GM19324 (cell line): ENCODE data around the gene ESRRB.

ENCODE experiments used
- ATAC-seq: cut with Tn5 transposase; IDR thresholded peaks from one replicate; pipeline ENCODE4 v1.9.1; 2021; ENCODE audit warnings: mild to moderate bottlenecking, moderate library complexity; ENCODE audit not compliant: unreplicated experiment, low FRiP score

ESRRB gene

GRCh38 chr14:76351941-76352340 is 24.0 kb upstream of the ESRRB start:
- no peak for ATAC-seq

- ATAC-seq = no peak
Observed at GRCh38 chr14:76352639-76353281, 23.2 kb upstream of the ESRRB start.

GRCh38 chr14:76354310-76354709 is 21.6 kb upstream of the ESRRB start:
- no peak for ATAC-seq

GRCh38 chr14:76355771-76356170 is 20.2 kb upstream of the ESRRB start:
- ATAC-seq = no peak

GRCh38 chr14:76371066-76371465 is 4.9 kb upstream of the ESRRB start:
- no peak for ATAC-seq

GRCh38 chr14:76373456-76373855 is 2.5 kb upstream of the ESRRB start:
- ATAC-seq = no peak

- ATAC-seq = no peak
Observed at GRCh38 chr14:76375484-76375883, 453 bp upstream of the ESRRB start.

DNA sequence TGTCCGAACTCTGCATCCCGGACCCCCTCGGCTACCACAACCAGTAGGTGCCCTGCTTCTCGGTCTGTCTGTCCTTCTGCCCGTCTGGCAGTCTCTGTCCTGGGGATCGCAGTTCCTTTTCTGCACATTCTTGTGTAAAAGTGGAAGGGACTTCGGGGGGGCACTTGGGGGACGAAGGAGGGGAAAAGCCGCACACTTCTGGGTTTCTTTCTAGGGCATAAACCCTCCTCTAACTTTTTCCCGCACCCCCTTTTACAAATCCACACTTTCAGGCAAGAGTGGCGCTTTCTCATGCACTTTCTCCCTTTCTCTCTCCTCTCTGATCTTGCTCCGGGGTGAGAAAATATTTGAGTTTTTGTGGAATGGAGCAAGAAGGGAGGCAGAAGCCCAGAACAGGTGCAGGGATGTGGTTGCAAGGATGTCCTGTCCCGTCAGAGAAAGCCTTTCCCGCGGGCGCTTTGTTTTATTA is 506 bp downstream of the ESRRB start:
- no peak for ATAC-seq

DNA sequence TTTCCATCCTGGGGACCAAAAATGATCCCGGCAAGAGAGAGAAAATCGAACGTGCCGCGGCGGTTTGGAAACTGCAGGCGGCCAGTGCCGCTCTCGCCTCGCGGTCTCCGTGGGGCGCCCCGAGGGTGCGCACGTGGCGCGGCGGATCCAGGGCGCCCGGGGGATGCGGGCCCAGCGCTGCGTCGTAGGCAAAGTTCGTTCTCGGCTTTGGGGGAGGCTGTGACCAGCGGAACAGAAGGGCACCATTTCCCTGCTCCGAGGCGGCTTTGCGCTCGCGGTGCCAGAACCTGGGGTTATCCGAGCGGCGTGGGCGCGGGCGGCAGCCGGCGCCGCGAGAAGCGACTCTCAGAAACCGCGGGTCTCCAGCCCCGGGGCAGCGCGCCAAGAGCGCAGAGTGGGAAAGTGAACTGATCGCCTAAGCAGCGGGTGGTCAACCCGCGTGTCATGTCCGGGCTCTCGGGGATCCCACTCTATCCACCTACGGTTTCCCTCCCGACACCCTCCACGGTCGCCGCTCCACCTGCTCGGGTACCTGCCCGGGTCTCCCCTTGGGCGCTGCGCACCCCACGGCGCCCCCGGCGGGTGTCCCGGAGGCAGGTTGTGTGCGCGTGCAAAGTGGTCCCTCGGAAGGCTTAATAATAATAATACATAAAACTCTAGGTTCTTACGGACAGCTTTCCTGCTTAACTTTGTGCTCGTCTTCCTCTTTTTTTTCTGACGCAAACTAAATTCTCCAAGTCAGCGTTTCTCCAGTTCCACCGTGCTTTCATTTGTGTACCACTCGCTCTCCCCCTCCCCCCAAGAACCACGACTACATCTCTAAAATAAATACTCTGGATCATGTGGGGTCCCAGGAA is 1.2 kb downstream of the ESRRB start:
- ATAC-seq = no peak

DNA sequence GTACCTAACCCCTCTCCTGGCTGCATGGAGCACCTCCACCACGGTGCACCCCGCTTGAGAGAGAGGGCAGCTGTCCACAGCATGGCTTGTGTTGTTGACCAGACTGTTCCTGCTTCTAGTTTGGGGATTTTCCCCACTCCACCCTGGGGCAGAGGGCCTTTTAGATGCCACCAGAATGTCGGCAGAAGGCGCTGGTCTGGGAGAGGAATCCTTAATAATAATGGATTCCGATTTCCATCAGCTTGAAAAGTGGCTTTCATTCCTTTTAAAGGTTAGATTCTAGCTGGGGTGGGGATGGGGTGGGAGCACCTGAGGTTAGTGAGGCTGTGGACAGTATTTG is 1.8 kb downstream of the ESRRB start:
- no peak for ATAC-seq

DNA sequence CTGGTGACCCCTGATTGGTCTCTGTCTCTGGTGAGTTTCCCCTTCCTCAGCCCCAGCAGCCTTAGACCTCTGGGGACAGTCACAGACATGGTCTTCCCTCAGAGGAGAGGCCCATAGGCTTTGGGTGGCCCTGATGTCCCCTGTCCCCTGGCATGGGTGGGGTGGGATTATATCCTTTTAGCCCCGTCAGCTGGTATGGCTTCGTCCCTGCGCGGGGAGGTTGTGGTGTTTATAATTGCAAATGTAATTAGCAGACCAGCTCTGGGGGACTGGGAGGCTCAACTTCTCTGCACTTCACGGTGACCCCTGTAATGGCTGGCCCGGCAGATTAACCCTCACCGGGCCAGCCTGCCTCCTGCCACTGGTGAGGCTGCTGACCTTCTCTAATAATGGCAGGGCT is 5.1 kb downstream of the ESRRB start:
- no peak for ATAC-seq

DNA sequence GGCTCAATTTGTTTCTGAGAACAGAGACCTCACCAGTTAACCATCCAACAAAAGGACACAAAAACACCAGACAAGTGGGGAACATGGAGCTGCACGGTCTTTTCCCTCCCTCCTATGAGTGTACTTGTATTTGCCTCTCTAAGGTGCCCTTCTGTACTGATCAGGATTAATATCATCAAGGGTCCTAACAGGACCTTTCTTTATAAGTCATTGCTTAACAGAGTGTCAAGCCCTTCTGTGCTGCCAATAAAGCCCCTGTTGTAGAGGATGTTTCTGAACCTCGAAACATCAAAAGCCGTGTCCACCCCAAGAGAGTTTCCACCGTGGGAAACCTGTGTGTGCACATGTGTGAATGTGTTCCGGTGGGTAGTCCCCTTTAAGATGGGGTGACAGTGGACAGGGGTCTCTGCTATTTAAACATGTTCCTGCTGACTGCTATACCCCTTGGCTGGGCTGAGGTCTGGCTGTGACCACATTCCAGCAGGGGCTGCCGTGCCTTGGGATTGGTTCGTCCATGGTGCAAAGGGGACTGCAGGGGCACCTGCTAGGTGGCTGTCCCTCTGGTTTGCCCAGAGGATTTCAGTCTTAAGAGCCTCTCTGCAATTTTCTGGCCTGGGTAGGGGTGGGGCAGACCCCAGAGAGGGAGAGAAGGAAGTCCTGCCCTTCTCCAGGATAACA is 6.0 kb downstream of the ESRRB start:
- no peak for ATAC-seq

DNA sequence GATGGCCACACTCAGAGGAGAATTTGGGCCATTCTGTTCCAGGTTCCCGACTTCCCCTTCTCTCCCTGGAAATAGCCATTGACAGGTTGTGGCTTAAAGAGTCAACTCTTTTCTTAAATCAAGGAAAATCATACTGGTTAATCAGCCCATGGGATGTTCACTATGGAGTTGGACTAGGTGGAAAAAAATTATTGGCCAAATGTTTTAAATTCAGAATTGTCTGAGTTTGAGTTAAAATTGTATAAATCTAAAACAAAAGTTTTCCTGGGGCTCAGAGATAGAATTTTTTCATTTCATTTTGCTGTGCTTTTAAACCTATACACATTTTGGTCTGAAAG is 6.5 kb downstream of the ESRRB start:
- ATAC-seq = no peak

DNA sequence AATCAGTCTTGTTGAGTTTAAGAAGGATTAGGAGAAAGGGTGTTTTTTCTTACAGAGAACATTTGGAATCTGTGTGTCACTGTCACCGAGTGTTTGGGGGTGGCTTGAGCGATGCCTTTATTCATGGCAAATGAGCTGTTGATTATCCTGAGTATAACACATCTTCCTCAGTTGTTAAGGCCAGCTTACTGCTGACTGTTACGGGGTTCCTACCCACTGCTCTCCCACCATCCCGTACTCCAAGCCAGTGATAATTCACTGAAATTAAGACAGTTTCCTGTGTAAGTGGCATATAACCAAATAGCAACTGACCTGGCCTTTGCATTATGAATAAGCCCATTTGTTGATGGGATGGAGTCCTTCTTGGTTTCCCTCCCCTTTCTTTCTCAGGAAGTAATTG is 9.5 kb downstream of the ESRRB start:
- ATAC-seq = no peak

DNA sequence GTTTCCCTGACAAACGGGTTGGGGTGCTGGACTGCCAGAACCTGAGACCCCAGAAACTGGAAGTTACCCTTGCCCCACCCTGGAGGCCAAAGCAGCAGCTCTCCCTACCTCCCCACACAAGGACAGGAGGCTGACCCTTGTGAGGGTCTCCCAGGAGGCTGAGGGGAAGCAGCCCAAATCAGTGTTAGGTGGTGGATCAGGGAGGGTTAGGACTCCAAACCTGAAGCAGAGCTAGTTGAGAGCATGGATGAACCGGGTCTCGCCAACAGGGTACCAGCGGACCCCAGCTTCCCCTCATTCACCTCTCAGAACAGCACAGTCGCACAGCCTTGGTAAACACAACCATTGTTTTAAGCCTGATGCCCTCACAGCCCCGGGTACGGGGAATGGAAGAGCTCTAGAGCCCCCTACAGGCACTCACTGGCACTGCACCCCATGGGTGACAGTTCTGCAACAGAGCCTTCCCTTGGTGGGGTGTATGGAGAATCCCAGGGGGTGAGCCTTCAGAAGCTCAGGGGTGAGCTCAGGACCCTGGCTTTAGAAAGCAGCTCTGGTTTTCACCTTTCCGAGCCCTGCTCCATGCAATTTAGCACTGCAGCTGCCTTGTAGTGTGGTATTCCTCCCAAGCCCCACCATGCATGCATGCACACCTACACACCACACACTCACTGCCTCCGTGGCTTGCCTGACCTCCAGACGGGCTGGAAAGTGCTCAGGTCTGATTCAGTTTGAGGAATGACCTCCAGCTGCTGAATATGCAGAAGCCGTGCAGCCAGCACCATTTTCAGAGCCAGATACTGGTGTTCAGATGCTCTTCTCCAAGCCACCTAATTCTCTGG is 11.2 kb downstream of the ESRRB start:
- no peak for ATAC-seq

DNA sequence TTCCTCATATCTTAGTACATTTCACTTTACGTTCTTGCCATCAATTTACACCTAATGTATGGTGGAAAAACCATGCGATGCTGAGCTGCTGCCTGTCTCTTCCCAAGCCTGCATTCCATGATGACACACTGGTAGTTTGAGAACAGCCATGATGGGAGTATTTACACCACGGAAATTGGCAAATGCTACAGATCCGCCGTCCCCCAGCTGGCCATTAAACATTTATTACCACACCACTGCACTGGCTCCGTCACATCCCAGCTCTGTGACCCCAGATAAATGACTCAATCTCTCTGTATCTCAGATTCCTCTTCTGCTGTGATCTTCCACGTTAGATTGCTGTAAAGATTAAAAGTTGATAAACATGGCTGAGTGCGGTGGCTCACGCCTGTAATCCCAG is 13.9 kb downstream of the ESRRB start:
- ATAC-seq = no peak

- no peak for ATAC-seq
Observed at GRCh38 chr14:76390621-76391020, 14.7 kb downstream of the ESRRB start.

GRCh38 chr14:76391981-76392690 is 16.2 kb downstream of the ESRRB start:
- no peak for ATAC-seq

GRCh38 chr14:76394569-76394968 is 18.6 kb downstream of the ESRRB start:
- ATAC-seq = no peak

- no peak for ATAC-seq
Observed at GRCh38 chr14:76395161-76395560, 19.2 kb downstream of the ESRRB start.
